Large intestine (tissue), 3 donors: Measurements from ENCODE around the gene MATN4. TPM values are rescaled to one million over a fixed set of nuclear protein-coding genes. Genes with fewer than 3 reads are reported as not detected.
A peak's percentile ranks its signal among the peaks of the same experiment; 100 is the strongest.

Experiments used
- DNase-seq, 2 donors: peaks; one replicate each; pipeline versions ENCODE4 v3.0.0 to v3.0.0-alpha.2; 2013
- H3K27ac ChIP-seq: one replicate; pipeline ENCODE4 v1.5.1; 2013; ENCODE audit warnings: low read length
- H3K27me3 ChIP-seq: 2 replicates; pipeline ENCODE4 v1.6.1; 2013; ENCODE audit warnings: low read length; ENCODE audit not compliant: control insufficient read depth, insufficient read depth
- H3K36me3 ChIP-seq: 2 replicates; pipeline ENCODE4 v1.6.1; 2013; ENCODE audit warnings: low read length; ENCODE audit not compliant: control insufficient read depth, insufficient read depth
- H3K4me1 ChIP-seq: one replicate; pipeline ENCODE4 v1.6.1; 2013; ENCODE audit warnings: low read length; ENCODE audit not compliant: control insufficient read depth, insufficient read depth
- H3K4me3 ChIP-seq: one replicate; pipeline ENCODE4 v1.5.1; 2013; ENCODE audit warnings: low read length
- H3K9me3 ChIP-seq: one replicate; pipeline ENCODE4 v1.6.1; 2013; ENCODE audit warnings: mild to moderate bottlenecking, low read depth, low read length, moderate library complexity; ENCODE audit not compliant: control insufficient read depth
- WGBS: methylation state at CpG from one replicate; pipeline ENCODE4 v1.1.5; 2013; ENCODE audit warnings: low lambda C conversion rate; ENCODE audit not compliant: insufficient coverage; 5-methylcytosine and 5-hydroxymethylcytosine counted together
- polyA plus RNA-seq: library from polyadenylated mRNA; unstranded; fragments of 120-200 nt; gene quantifications from one replicate; pipeline ENCODE4 v1.2.1, GENCODE V29; 2013

Gene MATN4
- polyA plus RNA-seq, 1 donor = not detected

DNA sequence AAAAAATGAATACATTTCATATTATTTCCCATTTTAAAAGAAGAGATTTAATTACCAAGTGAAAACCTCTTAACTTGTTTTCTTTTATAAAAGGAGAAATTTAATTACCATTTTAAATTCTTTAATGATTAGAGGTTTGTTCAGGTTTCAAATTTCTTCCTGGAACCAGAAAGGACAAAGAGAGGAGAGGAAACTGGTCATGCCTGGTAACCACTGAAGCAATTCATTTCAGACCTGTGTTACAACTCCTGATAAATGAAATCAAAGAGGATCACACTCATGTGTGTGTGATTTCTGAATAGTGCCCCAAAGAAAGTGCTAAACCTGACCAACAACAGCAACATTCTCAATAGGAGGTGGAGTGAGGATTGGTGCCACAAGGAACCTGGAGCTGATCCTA is 41.1 kb downstream of the MATN4 start:
- DNase-seq = no peak
- Histone ChIP-seq H3K9me3 (no peaks in the 10 kb centered on the region), H3K36me3 (no peaks in the 10 kb centered on the region), H3K27me3 (peaks cover 36% of the 10 kb centered on the region), H3K27ac (no peak overlapping the region), H3K4me3 (no peak overlapping the region), H3K4me1 (no peaks in the 10 kb centered on the region)

DNA sequence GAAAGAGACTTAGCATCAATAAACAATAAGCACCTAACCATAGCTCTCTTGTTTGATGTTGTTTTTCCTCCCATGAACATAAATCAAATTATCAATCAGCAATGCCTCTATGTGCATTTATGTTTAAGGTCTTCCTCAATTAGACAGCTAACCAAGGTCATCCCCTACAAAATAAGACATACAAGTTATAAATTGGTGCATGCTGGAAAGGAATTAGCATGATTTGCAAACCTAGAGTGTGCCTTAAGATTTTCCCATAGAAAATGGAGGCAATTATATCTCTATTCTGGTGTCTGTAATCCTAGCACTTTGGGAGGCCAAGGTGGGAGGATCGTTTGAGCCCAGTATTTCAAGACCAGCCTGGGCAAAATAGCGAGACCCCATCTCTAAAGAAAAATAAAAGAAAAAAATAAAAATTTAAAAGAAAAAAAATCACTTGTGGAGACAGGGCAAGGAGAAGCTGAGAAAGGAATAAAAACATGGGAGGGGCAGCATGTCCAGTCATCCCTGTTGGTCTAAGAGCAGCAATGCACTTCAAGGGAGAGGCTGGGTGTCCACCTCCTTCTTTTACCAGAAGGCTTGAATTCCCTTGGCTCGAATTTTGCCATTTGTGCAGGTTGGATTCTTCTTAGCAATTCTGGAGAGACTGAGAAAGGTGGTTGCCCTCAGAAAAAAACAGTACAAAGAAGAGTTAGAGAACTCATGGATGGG is 44.4 kb downstream of the MATN4 start:
- Histone ChIP-seq H3K36me3 (no peaks in the 10 kb centered on the region), H3K9me3 (no peaks in the 10 kb centered on the region), H3K4me1 (no peaks in the 10 kb centered on the region), H3K27ac (no peak overlapping the region), H3K27me3 (peaks cover 43% of the 10 kb centered on the region), H3K4me3 (no peak overlapping the region)
- WGBS = 100% methylated on average over 1 of the region's 3 CpGs
- DNase-seq = no peak

DNA sequence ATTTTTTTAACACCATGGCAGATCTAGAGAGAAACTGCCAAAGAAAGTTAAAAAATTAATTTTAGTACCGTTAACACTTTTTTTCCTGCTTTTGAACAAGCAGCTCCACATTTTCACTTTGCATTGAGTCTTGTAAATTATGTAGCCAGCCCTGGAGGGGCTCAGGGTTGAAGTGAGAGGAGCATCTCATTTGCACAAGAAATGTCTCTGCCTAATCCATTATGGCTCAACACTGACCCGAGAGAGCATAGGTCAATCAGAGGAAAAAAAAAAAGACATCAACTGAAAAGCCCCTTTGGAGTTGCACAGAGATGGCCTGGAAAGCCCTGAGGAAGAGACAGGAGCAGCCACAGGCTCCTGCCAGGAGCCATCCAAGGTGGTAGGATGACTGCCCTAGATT is 49.4 kb downstream of the MATN4 start:
- Histone ChIP-seq H3K27ac (no peak overlapping the region), H3K27me3 (peaks cover 29% of the 10 kb centered on the region), H3K4me1 (peaks cover 14% of the 10 kb centered on the region), H3K4me3 (no peak overlapping the region), H3K9me3 (no peaks in the 10 kb centered on the region), H3K36me3 (no peaks in the 10 kb centered on the region)
- no peak for DNase-seq
- no CpG with 5 or more reads among the region's 2 CpGs for WGBS

DNA sequence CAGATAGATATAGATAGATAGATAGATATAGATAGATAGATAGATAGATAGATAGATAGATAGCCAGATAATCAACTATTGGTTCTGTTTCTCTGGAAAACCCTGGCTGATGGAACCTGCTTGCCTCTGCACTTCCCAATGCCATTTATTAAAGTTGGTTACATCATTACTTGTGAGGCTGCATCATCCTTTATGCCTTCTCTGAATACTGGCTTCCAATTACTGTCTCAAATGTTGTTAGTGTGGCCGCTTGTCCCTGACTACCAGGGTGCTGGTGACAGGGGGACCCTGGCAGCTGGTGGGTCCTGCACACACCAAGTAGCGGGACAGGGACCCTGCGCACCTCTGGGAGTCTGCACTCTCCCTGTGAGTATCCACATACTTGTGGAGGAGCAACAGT is 49.8 kb downstream of the MATN4 start:
- H3K27ac ChIP-seq = no peak overlapping the region
- no peak for DNase-seq
- no peak overlapping the region for H3K4me3 ChIP-seq
- no CpG with 5 or more reads among the region's 3 CpGs for WGBS
- H3K36me3 ChIP-seq = no peaks in the 10 kb centered on the region
- H3K27me3 ChIP-seq = peaks cover 31% of the 10 kb centered on the region
- no peaks in the 10 kb centered on the region for H3K9me3 ChIP-seq
- H3K4me1 ChIP-seq = peaks cover 14% of the 10 kb centered on the region

DNA sequence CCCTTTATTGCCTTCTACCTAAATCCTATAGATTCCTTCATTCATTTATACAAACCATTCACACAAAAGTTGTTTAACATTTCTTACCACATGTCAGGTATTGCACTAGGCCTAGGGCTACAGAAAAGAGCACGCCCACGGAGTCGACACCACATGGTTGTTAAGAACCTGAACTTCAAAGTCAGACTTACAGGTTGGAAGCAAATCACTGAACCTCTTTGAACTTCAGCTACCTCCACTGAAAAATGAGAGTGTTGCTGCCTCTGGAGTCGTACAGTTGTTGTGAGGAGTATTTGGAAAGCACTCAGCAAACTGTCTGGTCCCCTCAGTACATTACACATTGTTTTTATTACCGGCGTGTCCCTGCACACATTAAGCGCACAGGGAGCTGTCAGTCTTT is 50.4 kb downstream of the MATN4 start:
- Histone ChIP-seq H3K4me1 (peaks cover 14% of the 10 kb centered on the region), H3K36me3 (no peaks in the 10 kb centered on the region), H3K4me3 (no peak overlapping the region), H3K27ac (no peak overlapping the region), H3K27me3 (peaks cover 32% of the 10 kb centered on the region), H3K9me3 (no peaks in the 10 kb centered on the region)
- no CpG with 5 or more reads among the region's 7 CpGs for WGBS
- no peak for DNase-seq

DNA sequence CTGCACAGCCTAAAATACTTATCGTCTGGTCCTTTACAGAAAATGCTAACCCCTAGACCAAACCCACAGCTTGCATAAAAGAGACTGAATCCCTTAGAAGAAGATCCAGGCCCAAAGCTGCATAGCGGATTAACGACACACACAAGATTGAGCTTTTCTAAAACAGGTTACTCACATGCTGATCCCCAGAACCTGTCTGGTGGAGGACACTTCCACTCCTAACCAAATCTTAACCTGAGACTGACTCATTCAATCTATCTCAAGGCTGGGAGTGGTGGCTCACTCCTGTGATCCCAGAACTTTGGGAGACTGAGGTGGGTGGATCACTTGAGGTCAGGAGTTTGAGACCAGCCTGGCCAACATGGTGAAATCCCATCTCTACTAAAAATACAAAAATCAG is 50.9 kb downstream of the MATN4 start:
- no peaks in the 10 kb centered on the region for H3K9me3 ChIP-seq
- WGBS = no CpG with 5 or more reads among the region's 3 CpGs
- no peak overlapping the region for H3K27ac ChIP-seq
- H3K27me3 ChIP-seq = peaks cover 32% of the 10 kb centered on the region
- H3K4me1 ChIP-seq = peaks cover 14% of the 10 kb centered on the region
- no peaks in the 10 kb centered on the region for H3K36me3 ChIP-seq
- H3K4me3 ChIP-seq = no peak overlapping the region
- DNase-seq = no peak

DNA sequence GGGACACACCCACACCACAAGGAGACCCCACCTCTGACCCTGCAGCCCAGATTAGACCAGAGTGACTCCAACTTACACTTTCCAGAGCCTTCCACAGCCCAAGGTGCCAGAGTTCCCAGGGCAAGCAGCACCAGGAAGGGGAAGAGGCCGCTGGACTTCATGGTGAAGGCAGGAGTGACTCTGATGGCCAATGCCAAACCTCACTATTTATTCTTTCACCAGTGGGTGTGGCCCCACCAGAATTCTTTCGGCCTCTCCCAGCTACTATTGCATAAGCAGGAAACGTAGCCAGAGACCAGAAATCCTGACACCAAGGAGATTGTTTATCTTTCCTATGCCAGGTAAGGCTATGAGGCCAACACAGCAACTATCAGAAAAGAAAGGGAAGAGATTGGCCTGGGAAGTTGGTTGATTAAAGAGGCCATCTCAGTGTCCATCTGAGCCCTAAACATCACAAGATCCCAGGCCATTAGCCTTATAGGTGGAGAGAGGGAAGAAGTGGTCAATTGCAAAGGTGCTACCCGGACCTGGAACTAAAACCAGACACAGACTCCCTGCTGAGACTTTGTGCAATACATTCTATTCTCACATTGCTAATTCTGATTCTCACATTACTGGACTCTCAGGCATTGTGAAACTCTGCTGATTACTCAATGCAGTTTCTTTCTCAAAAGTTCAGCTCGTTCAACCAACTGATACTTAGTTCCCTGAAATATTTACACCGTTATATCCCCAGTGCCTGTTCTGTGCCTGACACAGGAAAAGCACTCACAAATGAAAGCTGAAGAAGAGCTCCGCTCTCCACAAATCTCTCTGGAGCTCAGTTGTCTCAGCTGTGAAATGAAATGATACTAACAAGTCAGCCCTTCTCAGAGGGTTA is 53.5 kb downstream of the MATN4 start, which contains the start of gene SLPI:
SLPI (minus strand) TSS at position 182 of the 880 bp plus-strand sequence; CDS start at position 161, 21 bp downstream.
- H3K4me1 ChIP-seq = peaks cover 14% of the 10 kb centered on the region
- no peaks in the 10 kb centered on the region for H3K36me3 ChIP-seq
- H3K27ac ChIP-seq = peak within 1 kb of the TSS; percentile 78
- DNase-seq = peak; percentile 61 to 76
- H3K4me3 ChIP-seq = no peak within 1 kb of the TSS
- no CpG with 5 or more reads among the region's 7 CpGs for WGBS
- H3K27me3 ChIP-seq = peaks cover 21% of the 10 kb centered on the region
- no peaks in the 10 kb centered on the region for H3K9me3 ChIP-seq

DNA sequence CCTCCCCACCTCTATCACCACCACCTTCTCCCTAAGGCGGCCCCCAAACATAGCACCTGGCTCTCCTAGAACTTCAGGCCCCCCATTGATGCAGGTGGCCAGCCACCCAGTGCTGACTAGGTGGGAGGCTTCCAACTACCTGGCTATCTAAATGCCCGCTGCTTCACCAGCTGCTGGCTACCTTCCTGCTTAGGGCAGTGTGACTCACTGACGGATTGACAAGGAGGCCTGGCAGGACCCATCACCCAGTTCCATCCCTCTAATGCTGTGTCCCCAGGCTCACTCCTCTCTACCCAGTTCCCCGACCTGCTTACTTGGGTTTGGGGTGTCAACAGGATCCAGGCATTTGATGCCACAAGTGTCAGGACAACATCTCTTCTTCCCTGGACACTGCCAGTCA is 54.8 kb downstream of the MATN4 start:
- H3K9me3 ChIP-seq = no peaks in the 10 kb centered on the region
- no CpG with 5 or more reads among the region's 4 CpGs for WGBS
- no peak for DNase-seq
- H3K4me3 ChIP-seq = no peak overlapping the region
- no peak overlapping the region for H3K27ac ChIP-seq
- H3K36me3 ChIP-seq = no peaks in the 10 kb centered on the region
- H3K4me1 ChIP-seq = peaks cover 14% of the 10 kb centered on the region
- peaks cover 15% of the 10 kb centered on the region for H3K27me3 ChIP-seq

DNA sequence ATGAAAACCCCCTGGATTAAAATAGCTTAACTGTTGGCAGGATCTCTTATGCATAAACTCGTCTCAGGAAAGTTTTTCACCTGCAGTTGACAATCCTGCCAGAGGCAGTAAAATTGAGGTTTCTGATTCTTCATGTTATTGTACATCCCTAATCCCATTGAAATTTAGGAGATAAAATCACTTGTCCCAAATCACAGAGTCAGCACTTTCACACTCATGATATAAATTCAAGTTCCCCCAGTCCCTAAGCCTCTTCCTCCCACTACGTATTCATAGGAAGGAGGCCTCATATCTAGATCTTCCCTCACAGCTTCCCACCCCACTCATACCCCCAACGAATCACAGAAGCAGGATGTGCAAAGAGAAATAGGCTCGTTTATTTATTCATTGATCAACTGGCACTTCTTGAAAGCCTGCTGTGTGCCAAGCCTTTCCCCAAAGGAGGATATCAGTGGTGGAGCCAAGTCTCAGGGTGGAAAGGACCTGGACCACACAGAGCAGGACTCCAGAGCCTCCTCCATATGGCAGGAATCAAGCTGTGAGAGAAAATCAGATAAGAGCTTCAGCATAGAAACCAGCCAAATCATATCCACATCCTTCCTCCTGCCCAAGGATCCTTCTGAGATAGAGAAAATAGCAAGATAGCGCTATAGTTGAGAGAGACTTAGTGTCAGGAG is 56.1 kb downstream of the MATN4 start:
- Histone ChIP-seq H3K36me3 (no peaks in the 10 kb centered on the region), H3K9me3 (no peaks in the 10 kb centered on the region)

DNA sequence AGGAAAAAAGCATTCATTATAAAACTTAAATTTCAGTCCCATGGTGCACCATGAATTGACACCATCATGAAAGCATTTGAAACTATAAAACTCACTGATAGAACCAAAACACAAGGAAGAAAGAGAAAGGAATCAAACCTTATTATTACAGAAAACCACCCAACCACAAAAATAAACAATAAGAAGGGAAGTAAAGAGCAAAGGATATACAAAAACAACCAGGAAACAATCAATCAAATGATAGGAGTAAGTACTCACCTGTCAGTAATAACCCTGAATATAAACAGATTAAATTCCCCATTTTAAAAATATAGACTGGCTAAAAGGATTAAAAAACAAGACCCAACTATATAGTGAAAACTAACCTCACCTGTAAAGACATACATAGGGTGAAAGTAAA is 59.5 kb downstream of the MATN4 start:
- no peak overlapping the region for H3K27ac ChIP-seq
- H3K36me3 ChIP-seq = no peaks in the 10 kb centered on the region
- H3K9me3 ChIP-seq = no peaks in the 10 kb centered on the region
- H3K4me3 ChIP-seq = no peak overlapping the region
- H3K4me1 ChIP-seq = no peaks in the 10 kb centered on the region
- no peak for DNase-seq
- peaks cover 30% of the 10 kb centered on the region for H3K27me3 ChIP-seq

More for the DNA sequence above, 56.1 kb downstream of the MATN4 start:
- Histone ChIP-seq H3K27me3 (peaks cover 18% of the 10 kb centered on the region), H3K4me1 (peaks cover 14% of the 10 kb centered on the region), H3K27ac (no peak overlapping the region), H3K4me3 (no peak overlapping the region)
- WGBS = 79% methylated on average over 2 of the region's 5 CpGs
- DNase-seq = no peak
